HG02840 (cell line): ENCODE data around the gene FGF3.

ENCODE experiments used
- ATAC-seq: cut with Tn5 transposase; IDR thresholded peaks from one replicate; pipeline ENCODE4 v1.9.1; 2021; ENCODE audit warnings: mild to moderate bottlenecking, moderate library complexity, moderate number of reproducible peaks; ENCODE audit not compliant: unreplicated experiment, low FRiP score

The FGF3 gene

GRCh38 chr11:69807106-69807815 is 12.0 kb downstream of the FGF3 start:
- ATAC-seq = no peak

- ATAC-seq = no peak
Measured at GRCh38 chr11:69804769-69805508, 14.3 kb downstream of the FGF3 start.

GRCh38 chr11:69803604-69804218 is 15.5 kb downstream of the FGF3 start:
- no peak for ATAC-seq

- no peak for ATAC-seq
Measured at GRCh38 chr11:69803022-69803421, 16.2 kb downstream of the FGF3 start.

GRCh38 chr11:69802590-69802989 is 16.6 kb downstream of the FGF3 start:
- no peak for ATAC-seq

GRCh38 chr11:69801513-69802335 is 17.5 kb downstream of the FGF3 start:
- ATAC-seq = no peak

GRCh38 chr11:69800278-69800677 is 18.9 kb downstream of the FGF3 start:
- no peak for ATAC-seq

GRCh38 chr11:69799582-69799981 is 19.6 kb downstream of the FGF3 start:
- ATAC-seq = no peak

GRCh38 chr11:69799097-69799496 is 20.1 kb downstream of the FGF3 start:
- ATAC-seq = no peak

- ATAC-seq = no peak
Measured at GRCh38 chr11:69797737-69798528, 21.3 kb downstream of the FGF3 start.

- ATAC-seq = no peak
Measured at GRCh38 chr11:69797156-69797555, 22.1 kb downstream of the FGF3 start.

GRCh38 chr11:69796063-69796462 is 23.2 kb downstream of the FGF3 start:
- no peak for ATAC-seq

GRCh38 chr11:69791276-69792180 is 27.7 kb downstream of the FGF3 start:
- ATAC-seq = no peak

GRCh38 chr11:69788956-69789355 is 30.3 kb downstream of the FGF3 start:
- ATAC-seq = no peak

GRCh38 chr11:69787906-69788305 is 31.3 kb downstream of the FGF3 start:
- no peak for ATAC-seq

GRCh38 chr11:69787457-69787856 is 31.8 kb downstream of the FGF3 start:
- ATAC-seq = no peak

- ATAC-seq = no peak
Measured at GRCh38 chr11:69781241-69781640, 38.0 kb downstream of the FGF3 start.

- ATAC-seq = no peak
Measured at GRCh38 chr11:69778373-69778772, 40.8 kb downstream of the FGF3 start.

GRCh38 chr11:69775163-69775755 is 44.0 kb downstream of the FGF3 start, which contains the start of gene FGF4:
Gene FGF4, minus strand, starts transcription at chr11:69775341. Its CDS starts 257 bp downstream, at chr11:69775084.
- no peak for ATAC-seq
